CD4-positive, alpha-beta T cell (primary cell): ENCODE measurements around the gene VAT1L. TPM values are rescaled to one million over a fixed set of nuclear protein-coding genes. Genes with fewer than 3 reads are reported as not detected.

Experiments used
- ATAC-seq: fragments of 200-7000 bp; cut with Tn5 transposase; one replicate; pipeline ENCODE4 v1.10.0; 2022; ENCODE audit warnings: mild to moderate bottlenecking; ENCODE audit not compliant: poor library complexity
- CTCF ChIA-PET: fragments of 350-600 bp; sonication (Branson Sonifier 250); formaldehyde crosslinking; loops from one replicate; lab custom pipeline; 2021; ENCODE audit warnings: antibody characterized with exemption, inconsistent platforms; lab: Charles Lee
- POLR2A ChIA-PET: fragments of 350-600 bp; sonication (Branson Sonifier 250); formaldehyde crosslinking; loops from one replicate; lab custom pipeline; 2021; ENCODE audit warnings: antibody characterized with exemption, inconsistent platforms; lab: Charles Lee
- DNase-seq, 14 experiments: peaks; one replicate each; pipeline ENCODE4 v3.0.0-alpha.2; 2013 to 2020; ENCODE audit warnings: mixed read lengths in 2 of 14
- H3K27ac ChIP-seq, 2 donors: one replicate each; pipeline versions ENCODE4 v1.5.1 to v1.7.0; 2013; ENCODE audit warnings: low read length in 2 of 2, low read depth in 1 of 2, mild to moderate bottlenecking in 1 of 2
- H3K27me3 ChIP-seq, 2 experiments: 1 replicate in 1 of 2; 2 replicates in 1 of 2; pipeline versions ENCODE4 v1.6.1 to v1.7.0; 2013; ENCODE audit warnings: low read length in 2 of 2, control low read depth in 1 of 2, mild to moderate bottlenecking in 1 of 2, moderate library complexity in 1 of 2; ENCODE audit not compliant: insufficient read depth in 2 of 2, control insufficient read depth in 1 of 2
- H3K36me3 ChIP-seq: one replicate; pipeline ENCODE4 v1.6.1; 2013; ENCODE audit warnings: low read length, control low read depth; ENCODE audit not compliant: insufficient read depth
- H3K4me1 ChIP-seq: one replicate; pipeline ENCODE4 v1.6.1; 2013; ENCODE audit warnings: low read length, control low read depth; ENCODE audit not compliant: insufficient read depth
- H3K4me3 ChIP-seq: one replicate; pipeline ENCODE4 v1.5.1; 2013; ENCODE audit warnings: mild to moderate bottlenecking, low read length, moderate library complexity
- H3K9me3 ChIP-seq, 2 experiments: 1 replicate in 1 of 2; 2 replicates in 1 of 2; pipeline versions ENCODE4 v1.6.1 to v1.7.0; 2013; ENCODE audit warnings: low read length in 2 of 2, mild to moderate bottlenecking in 2 of 2, control low read depth in 1 of 2, moderate library complexity in 1 of 2; ENCODE audit not compliant: control insufficient read depth in 1 of 2, insufficient read depth in 1 of 2
- H3K27ac Mint-ChIP-seq: one replicate; pipeline ENCODE4 v1.8.0; 2020; ENCODE audit warnings: mixed read lengths
- H3K27me3 Mint-ChIP-seq: one replicate; pipeline ENCODE4 v1.8.0; 2021; ENCODE audit warnings: mixed read lengths
- H3K36me3 Mint-ChIP-seq: one replicate; pipeline ENCODE4 v1.8.0; 2021; ENCODE audit warnings: low read depth, mixed read lengths
- H3K4me1 Mint-ChIP-seq: one replicate; pipeline ENCODE4 v1.8.0; 2021; ENCODE audit warnings: low read depth, mixed read lengths
- H3K4me3 Mint-ChIP-seq: one replicate; pipeline ENCODE4 v1.8.0; 2020; ENCODE audit warnings: mild to moderate bottlenecking, mixed read lengths
- H3K9me3 Mint-ChIP-seq: one replicate; pipeline ENCODE4 v1.8.0; 2020; ENCODE audit warnings: mixed read lengths
- CTCF ChIP-seq: fragments of 200-600 bp; IDR thresholded peaks from one replicate; pipeline ENCODE4 v1.8.0; 2022; ENCODE audit warnings: antibody characterized with exemption, mild to moderate bottlenecking
- intact Hi-C, 2 experiments: fragments of 100-400 bp; cut with DNase I in 1 of 2; cut with micrococcal nuclease in 1 of 2; formaldehyde crosslinking; loops; one replicate each; pipeline versions ENCODE4 v1.15.1 to v1.9.0; 2023 to 2025; cut with DNase I, micrococcal nuclease
- total RNA-seq, 174 experiments: library from RNA in 2 of 174; stranded (reverse) in 2 of 174; gene quantifications; one replicate each; pipeline ENCODE4 v1.2.3 and lab custom pipeline; 2021 to 2026

Gene VAT1L
- total RNA-seq, 2 experiments from 2014 or later = not detected

- intact Hi-C loops = no loop called here
- no peak for DNase-seq
- no peak for ATAC-seq
- Histone ChIP-seq H3K4me1 (no peaks in the 10 kb centered on the region), H3K27me3 (no peaks in the 10 kb centered on the region), H3K27ac (no peak overlapping the region), H3K36me3 (no peaks in the 10 kb centered on the region), H3K4me3 (no peak overlapping the region), H3K9me3 (no peaks in the 10 kb centered on the region)
- POLR2A ChIA-PET = no interaction called here
- no peak for TF ChIP-seq CTCF
- H3K4me3 Mint-ChIP-seq = no peak overlapping the region
- H3K9me3 Mint-ChIP-seq = no peaks in the 10 kb centered on the region
- H3K36me3 Mint-ChIP-seq = no peaks in the 10 kb centered on the region
- H3K27ac Mint-ChIP-seq = no peak overlapping the region
- CTCF ChIA-PET = no interaction called here
- no peaks in the 10 kb centered on the region for H3K4me1 Mint-ChIP-seq
- peaks cover 6% of the 10 kb centered on the region for H3K27me3 Mint-ChIP-seq
These were observed 127.7 kb downstream of the VAT1L start for GRCh38 chr16:77916111-77916510.

GRCh38 chr16:77917971-77918370 lies 129.6 kb downstream of the VAT1L start:
- Mint-ChIP-seq H3K27me3 (peaks cover 6% of the 10 kb centered on the region), H3K4me1 (no peaks in the 10 kb centered on the region), H3K9me3 (no peaks in the 10 kb centered on the region), H3K4me3 (no peak overlapping the region), H3K27ac (no peak overlapping the region), H3K36me3 (no peaks in the 10 kb centered on the region)
- intact Hi-C loops = no loop called here
- ATAC-seq (no peak), DNase-seq (no peak)
- no peak overlapping the region for H3K4me3 ChIP-seq
- CTCF ChIA-PET = no interaction called here
- no peaks in the 10 kb centered on the region for H3K9me3 ChIP-seq
- POLR2A ChIA-PET = no interaction called here
- H3K27me3 ChIP-seq = no peaks in the 10 kb centered on the region
- no peak for TF ChIP-seq CTCF
- no peaks in the 10 kb centered on the region for H3K36me3 ChIP-seq
- H3K27ac ChIP-seq = no peak overlapping the region
- H3K4me1 ChIP-seq = no peaks in the 10 kb centered on the region

- no peak for DNase-seq
- Mint-ChIP-seq H3K27me3 (peaks cover 6% of the 10 kb centered on the region), H3K36me3 (no peaks in the 10 kb centered on the region), H3K9me3 (no peaks in the 10 kb centered on the region), H3K4me3 (no peak overlapping the region), H3K27ac (no peak overlapping the region), H3K4me1 (no peaks in the 10 kb centered on the region)
- H3K4me3 ChIP-seq = no peak overlapping the region
- intact Hi-C loops = no loop called here
- H3K4me1 ChIP-seq = no peaks in the 10 kb centered on the region
- POLR2A ChIA-PET = no interaction called here
- CTCF ChIA-PET = no interaction called here
- H3K27ac ChIP-seq = no peak overlapping the region
- ATAC-seq = no peak
- H3K27me3 ChIP-seq = no peaks in the 10 kb centered on the region
- no peak for TF ChIP-seq CTCF
- H3K9me3 ChIP-seq = no peaks in the 10 kb centered on the region
- no peaks in the 10 kb centered on the region for H3K36me3 ChIP-seq
These were observed 130.7 kb downstream of the VAT1L start for GRCh38 chr16:77918809-77919707.
